Posterior cingulate gyrus (tissue), 11 donors: ENCODE measurements around the gene ERV3-1.
"Not testable (repeated sequence)": the region's sequence is repeated elsewhere in the genome, so short reads cannot be mapped to it uniquely, and the experiment has no call there.

Experiments
- DNase-seq, 10 donors: peaks; one replicate each; pipeline versions ENCODE4 v3.0.0 to v3.0.0-alpha.2; 2020 to 2021; ENCODE audit warnings: mixed read lengths in 3 of 10
- intact Hi-C: fragments of 100-400 bp; cut with DNase I; formaldehyde crosslinking; loops from one replicate; pipeline ENCODE4 v1.15.1; 2023

The ERV3-1 gene

GRCh38 chr7:65002972-65003585 lies 3.4 kb downstream of the ERV3-1 start:
- intact Hi-C loops: no loop called here

GRCh38 chr7:65001291-65001814 lies 5.1 kb downstream of the ERV3-1 start:
- intact Hi-C loops: no loop called here

More at GRCh38 chr7:65002972-65003585, 3.4 kb downstream of the ERV3-1 start:
- DNase-seq: no peak

GRCh38 chr7:64999165-65000004 lies 7.1 kb downstream of the ERV3-1 start:
- peak in 2 of 10 donors; percentile 71 to 77 for DNase-seq
- intact Hi-C loops: no loop called here

More at GRCh38 chr7:65001291-65001814, 5.1 kb downstream of the ERV3-1 start:
- DNase-seq: no peak

GRCh38 chr7:64998865-64999164 lies 7.7 kb downstream of the ERV3-1 start:
- intact Hi-C loops: no loop called here
- no peak for DNase-seq

GRCh38 chr7:64997927-64998391 lies 8.5 kb downstream of the ERV3-1 start:
- intact Hi-C loops: no loop called here
- no peak for DNase-seq

GRCh38 chr7:64997164-64997908 lies 9.2 kb downstream of the ERV3-1 start:
- DNase-seq: no peak
- intact Hi-C loops: no loop called here

GRCh38 chr7:64996305-64996704 lies 10.2 kb downstream of the ERV3-1 start:
- intact Hi-C loops: no loop called here
- no peak for DNase-seq

GRCh38 chr7:64993901-64994300 lies 12.6 kb downstream of the ERV3-1 start:
- intact Hi-C loops: no loop called here
- DNase-seq: no peak

- no peak for DNase-seq
- intact Hi-C loops: no loop called here
Measured at GRCh38 chr7:64992971-64993370, 13.5 kb downstream of the ERV3-1 start.

- DNase-seq: no peak
- intact Hi-C loops: no loop called here
Measured at GRCh38 chr7:64990936-64991335, 15.6 kb downstream of the ERV3-1 start, which contains the start of gene ZNF117. ZNF117 (minus strand) TSS chr7:64991036.

- DNase-seq: no peak
Measured at GRCh38 chr7:64990216-64990615, 16.3 kb downstream of the ERV3-1 start.

GRCh38 chr7:64978497-64979203 lies 27.8 kb downstream of the ERV3-1 start:
- intact Hi-C loops: no loop called here
- no peak for DNase-seq

More at GRCh38 chr7:64990216-64990615, 16.3 kb downstream of the ERV3-1 start:
- intact Hi-C loops: no loop called here

GRCh38 chr7:64965594-64965993 lies 40.9 kb downstream of the ERV3-1 start:
- DNase-seq: no peak

GRCh38 chr7:64959072-64959747 lies 47.3 kb downstream of the ERV3-1 start:
- intact Hi-C loops: no loop called here
- DNase-seq: no peak

More at GRCh38 chr7:64965594-64965993, 40.9 kb downstream of the ERV3-1 start:
- intact Hi-C loops: no loop called here

- DNase-seq: no peak
Measured at GRCh38 chr7:64951250-64951848, 55.1 kb downstream of the ERV3-1 start.

GRCh38 chr7:64950673-64951072 lies 55.8 kb downstream of the ERV3-1 start:
- DNase-seq: peak in 1 of 10 donors; percentile 83
- intact Hi-C loops: not testable (repeated sequence)

More at GRCh38 chr7:64951250-64951848, 55.1 kb downstream of the ERV3-1 start:
- intact Hi-C loops: no loop called here

- intact Hi-C loops, DNase-seq: not testable (repeated sequence)
Measured at GRCh38 chr7:64948774-64949173, 57.7 kb downstream of the ERV3-1 start.

- intact Hi-C loops: no loop called here
- peak in 3 of 10 donors; percentile 70 to 86 (median 82) for DNase-seq
Measured at GRCh38 chr7:64947252-64948000, 59.1 kb downstream of the ERV3-1 start.
